CD14-positive monocyte (primary cell): Measurements from ENCODE around the gene WNT7B. TPM values are rescaled to one million over a fixed set of nuclear protein-coding genes. Genes with fewer than 3 reads are reported as not detected.

Source experiments
- DNase-seq, 3 donors: peaks; one replicate each; pipeline ENCODE4 v3.0.0-alpha.2; 2011 to 2022
- H2AFZ ChIP-seq: 2 replicates; pipeline ENCODE4 v1.6.0; 2012; ENCODE audit warnings: mild to moderate bottlenecking, low read depth, low read length, inconsistent platforms; ENCODE audit not compliant: insufficient read depth, poor library complexity, severe bottlenecking
- H3K27ac ChIP-seq, 2 donors: 1 replicate in 1 of 2; 2 replicates in 1 of 2; pipeline ENCODE4 v1.5.1; 2012 to 2013; ENCODE audit warnings: low read length in 2 of 2, control low read depth in 1 of 2, inconsistent platforms in 1 of 2, low read depth in 1 of 2, mild to moderate bottlenecking in 1 of 2
- H3K27me3 ChIP-seq, 2 donors: one replicate each; pipeline versions ENCODE4 v1.6.0 to v1.6.1; 2011 to 2013; ENCODE audit warnings: low read length in 2 of 2; ENCODE audit not compliant: control insufficient read depth in 2 of 2, insufficient read depth in 2 of 2
- H3K36me3 ChIP-seq, 2 donors: replicated peaks in 1 of 2; 1 replicate in 1 of 2; 2 replicates in 1 of 2; pipeline versions ENCODE4 v1.5.1 to v1.6.1; 2012 to 2013; ENCODE audit warnings: low read length in 2 of 2, control low read depth in 1 of 2, inconsistent platforms in 1 of 2, mild to moderate bottlenecking in 1 of 2; ENCODE audit not compliant: insufficient read depth in 2 of 2, control insufficient read depth in 1 of 2
- H3K4me1 ChIP-seq, 2 donors: 1 replicate in 1 of 2; 2 replicates in 1 of 2; pipeline versions ENCODE4 v1.5.1 to v1.6.1; 2012 to 2013; ENCODE audit warnings: low read length in 2 of 2, control low read depth in 1 of 2, inconsistent platforms in 1 of 2, mild to moderate bottlenecking in 1 of 2, moderate library complexity in 1 of 2; ENCODE audit not compliant: insufficient read depth in 2 of 2, control insufficient read depth in 1 of 2
- H3K4me2 ChIP-seq: replicated peaks from 2 replicates; pipeline ENCODE3; 2012; ENCODE audit warnings: low read length, moderate library complexity, mild to moderate bottlenecking; ENCODE audit not compliant: poor library complexity, severe bottlenecking; ENCODE audit errors: extremely low read depth
- H3K4me3 ChIP-seq, 3 experiments: fragments of 200-600 bp in 1 of 3; sonication (generic) in 1 of 3; replicated peaks in 1 of 3; 1 replicate in 2 of 3; 2 replicates in 1 of 3; pipeline ENCODE4 v1.5.1; 2011 to 2013; ENCODE audit warnings: low read length in 3 of 3, mild to moderate bottlenecking in 3 of 3, control low read depth in 2 of 3, low read depth in 2 of 3, inconsistent platforms in 1 of 3, moderate library complexity in 1 of 3
- H3K79me2 ChIP-seq: 2 replicates; pipeline ENCODE4 v1.6.0; 2012; ENCODE audit warnings: mild to moderate bottlenecking, control low read depth, inconsistent platforms, low read length, moderate library complexity; ENCODE audit not compliant: insufficient read depth
- H3K9ac ChIP-seq: 2 replicates; pipeline ENCODE4 v1.6.0; 2017; ENCODE audit warnings: low read length, mild to moderate bottlenecking; ENCODE audit not compliant: insufficient read depth, poor library complexity, severe bottlenecking
- H3K9me3 ChIP-seq, 2 donors: replicated peaks in 1 of 2; 1 replicate in 1 of 2; 2 replicates in 1 of 2; pipeline versions ENCODE4 v1.5.1 to v1.6.1; 2012 to 2013; ENCODE audit warnings: low read length in 2 of 2, control low read depth in 1 of 2; ENCODE audit not compliant: control insufficient read depth in 1 of 2, insufficient read depth in 1 of 2
- H4K20me1 ChIP-seq: 2 replicates; pipeline ENCODE4 v1.6.0; 2012; ENCODE audit warnings: mild to moderate bottlenecking, low read length, control low read depth, moderate library complexity; ENCODE audit not compliant: insufficient read depth
- H3K27ac Mint-ChIP-seq, 7 donors: one replicate each; pipeline ENCODE4 v1.8.0; 2020; ENCODE audit warnings: mild to moderate bottlenecking in 7 of 7, mixed read lengths in 7 of 7, moderate library complexity in 6 of 7, inconsistent platforms in 2 of 7
- H3K27me3 Mint-ChIP-seq, 3 donors: one replicate each; pipeline ENCODE4 v1.8.0; 2021 to 2022; ENCODE audit warnings: low read depth in 3 of 3, mild to moderate bottlenecking in 3 of 3, mixed read lengths in 3 of 3, moderate library complexity in 3 of 3, inconsistent platforms in 1 of 3
- H3K36me3 Mint-ChIP-seq, 2 donors: one replicate each; pipeline ENCODE4 v1.8.0; 2020; ENCODE audit warnings: mixed read lengths in 2 of 2, inconsistent platforms in 1 of 2, mild to moderate bottlenecking in 1 of 2
- H3K4me1 Mint-ChIP-seq: one replicate; pipeline ENCODE4 v1.8.0; 2020; ENCODE audit warnings: mild to moderate bottlenecking, mixed read lengths
- H3K4me3 Mint-ChIP-seq, 2 donors: one replicate each; pipeline ENCODE4 v1.8.0; 2020; ENCODE audit warnings: mild to moderate bottlenecking in 2 of 2, mixed read lengths in 2 of 2, moderate library complexity in 1 of 2
- H3K9me3 Mint-ChIP-seq, 7 donors: one replicate each; pipeline ENCODE4 v1.8.0; 2020 to 2022; ENCODE audit warnings: mixed read lengths in 7 of 7, mild to moderate bottlenecking in 6 of 7, moderate library complexity in 6 of 7, inconsistent platforms in 2 of 7
- CTCF ChIP-seq: fragments of 200-600 bp; IDR thresholded peaks from one replicate; pipeline ENCODE4 v1.8.0; 2022; ENCODE audit warnings: antibody characterized with exemption, mild to moderate bottlenecking
- WGBS: methylation state at CpG from one replicate; pipeline ENCODE4 v1.1.5; 2013; ENCODE audit warnings: missing lambda C conversion rate; ENCODE audit not compliant: insufficient coverage; 5-methylcytosine and 5-hydroxymethylcytosine counted together
- intact Hi-C, 2 donors: fragments of 100-400 bp; cut with micrococcal nuclease; formaldehyde crosslinking; loops; one replicate each; pipeline versions ENCODE4 v1.15.0 to v1.15.1; 2023
- polyA plus RNA-seq, 3 donors: library from polyadenylated mRNA; depleted of rRNA in 1 of 3; unstranded in 2 of 3; stranded (reverse) in 1 of 3; fragments of 300-500 nt in 2 of 3; fragments of >200 nt in 1 of 3; fragmentation: Illumina TruSeq in 2 of 3; gene quantifications; 1 replicate in 2 of 3; 2 replicates in 1 of 3; pipeline ENCODE4 v1.2.3, GENCODE V29; 2012 to 2021

The WNT7B gene
- polyA plus RNA-seq, 3 donors, result not detected

- TF ChIP-seq CTCF, result no peak
- H3K4me1 ChIP-seq, result peaks cover 33 to 38% of the 10 kb centered on the region in 2 donors
- no peak for DNase-seq
- no peak overlapping the region for H3K4me3 ChIP-seq
- H3K27ac Mint-ChIP-seq, result peak overlapping the region in 1 of 7 donors; percentile 11
- 100% methylated on average over 4 of the region's 5 CpGs for WGBS
- peaks cover 17 to 18% of the 10 kb centered on the region in 2 donors for H3K9me3 ChIP-seq
- H3K4me1 Mint-ChIP-seq, result peaks cover 33% of the 10 kb centered on the region
- no peaks in the 10 kb centered on the region for H3K79me2 ChIP-seq
- no peak overlapping the region for H2AFZ ChIP-seq
- no peaks in the 10 kb centered on the region for H3K36me3 ChIP-seq
- intact Hi-C loops, result loop anchor here in 1 of 2 donors (5.0 kb wide), 1 partner anchor 63 kb away; no protein-coding TSS in a partner anchor
- peaks cover 7 to 9% of the 10 kb centered on the region in 2 donors for H3K36me3 Mint-ChIP-seq
- H3K9me3 Mint-ChIP-seq, result peaks cover 12 to 18% (median 17%) of the 10 kb centered on the region in 7 donors
- no peaks in the 10 kb centered on the region for H3K27me3 ChIP-seq
- H3K4me3 Mint-ChIP-seq, result no peak overlapping the region
- H3K27me3 Mint-ChIP-seq, result peaks cover 1 to 4% (median 2%) of the 10 kb centered on the region in 3 donors
- no peaks in the 10 kb centered on the region for H4K20me1 ChIP-seq
- H3K4me2 ChIP-seq, result no peak overlapping the region
- H3K27ac ChIP-seq, result no peak overlapping the region
- H3K9ac ChIP-seq, result no peak overlapping the region
These were observed 32.8 kb upstream of the WNT7B start for GRCh38 chr22:46009730-46010129.

- TF ChIP-seq CTCF, result no peak
- H3K4me1 ChIP-seq, result peaks cover 34 to 41% of the 10 kb centered on the region in 2 donors
- H3K27ac Mint-ChIP-seq, result peak overlapping the region in 4 of 7 donors; percentile 40 to 72 (median 46)
- no peak overlapping the region for H2AFZ ChIP-seq
- H4K20me1 ChIP-seq, result no peaks in the 10 kb centered on the region
- H3K4me2 ChIP-seq, result no peak overlapping the region
- no peak overlapping the region for H3K27ac ChIP-seq
- H3K9ac ChIP-seq, result no peak overlapping the region
- peaks cover 2 to 4% (median 3%) of the 10 kb centered on the region in 3 donors for H3K27me3 Mint-ChIP-seq
- H3K9me3 Mint-ChIP-seq, result peaks cover 12 to 18% (median 17%) of the 10 kb centered on the region in 7 donors
- no peak overlapping the region for H3K4me3 ChIP-seq
- no peaks in the 10 kb centered on the region for H3K27me3 ChIP-seq
- intact Hi-C loops, result no loop called here
- no peaks in the 10 kb centered on the region for H3K79me2 ChIP-seq
- H3K4me1 Mint-ChIP-seq, result peaks cover 36% of the 10 kb centered on the region
- H3K36me3 ChIP-seq, result no peaks in the 10 kb centered on the region
- H3K36me3 Mint-ChIP-seq, result peaks cover 7 to 9% of the 10 kb centered on the region in 2 donors
- H3K9me3 ChIP-seq, result peaks cover 17 to 18% of the 10 kb centered on the region in 2 donors
- no peak overlapping the region for H3K4me3 Mint-ChIP-seq
- 96% methylated on average over 6 of the region's 9 CpGs for WGBS
- no peak for DNase-seq
These were observed 32.1 kb upstream of the WNT7B start for GRCh38 chr22:46008836-46009596.
